ENCODE measurements around the gene GJD3.

DNA sequence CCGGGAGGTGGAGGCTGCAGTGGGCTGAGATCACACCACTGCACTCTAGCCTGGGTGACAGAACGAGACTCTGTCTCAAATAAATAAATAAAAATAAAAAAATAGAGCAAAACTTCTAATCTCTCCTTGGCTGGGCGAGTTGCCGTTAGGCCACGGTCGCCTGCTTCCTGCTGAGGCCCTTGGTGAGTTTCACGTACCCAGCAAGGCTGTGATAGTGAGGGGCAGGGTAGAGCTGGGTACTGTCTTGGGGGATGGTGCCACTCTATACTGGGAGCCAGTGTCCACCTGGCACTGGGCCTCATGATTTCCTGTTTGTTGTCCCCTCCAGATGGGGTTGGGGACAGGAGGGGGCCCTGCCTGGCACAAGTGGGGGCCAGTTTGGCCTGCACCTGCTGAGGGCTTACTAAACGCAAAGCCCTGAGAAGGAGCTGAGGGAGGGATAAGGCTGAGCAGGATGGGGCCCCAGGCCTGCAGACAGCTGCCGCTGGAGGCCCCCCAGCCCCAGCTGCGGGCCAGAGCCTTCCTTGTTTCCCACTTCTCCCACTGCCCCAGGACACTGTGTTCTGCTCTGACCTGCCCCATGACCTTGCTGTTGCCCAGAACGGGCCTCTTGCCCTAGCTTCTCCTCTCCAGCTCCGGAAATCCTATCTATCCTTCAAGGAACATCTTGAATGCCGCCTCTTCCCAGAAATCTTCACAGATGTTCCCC lies 25.4 kb downstream of the GJD3 start:
- TF ChIP-seq, protein P1, sequence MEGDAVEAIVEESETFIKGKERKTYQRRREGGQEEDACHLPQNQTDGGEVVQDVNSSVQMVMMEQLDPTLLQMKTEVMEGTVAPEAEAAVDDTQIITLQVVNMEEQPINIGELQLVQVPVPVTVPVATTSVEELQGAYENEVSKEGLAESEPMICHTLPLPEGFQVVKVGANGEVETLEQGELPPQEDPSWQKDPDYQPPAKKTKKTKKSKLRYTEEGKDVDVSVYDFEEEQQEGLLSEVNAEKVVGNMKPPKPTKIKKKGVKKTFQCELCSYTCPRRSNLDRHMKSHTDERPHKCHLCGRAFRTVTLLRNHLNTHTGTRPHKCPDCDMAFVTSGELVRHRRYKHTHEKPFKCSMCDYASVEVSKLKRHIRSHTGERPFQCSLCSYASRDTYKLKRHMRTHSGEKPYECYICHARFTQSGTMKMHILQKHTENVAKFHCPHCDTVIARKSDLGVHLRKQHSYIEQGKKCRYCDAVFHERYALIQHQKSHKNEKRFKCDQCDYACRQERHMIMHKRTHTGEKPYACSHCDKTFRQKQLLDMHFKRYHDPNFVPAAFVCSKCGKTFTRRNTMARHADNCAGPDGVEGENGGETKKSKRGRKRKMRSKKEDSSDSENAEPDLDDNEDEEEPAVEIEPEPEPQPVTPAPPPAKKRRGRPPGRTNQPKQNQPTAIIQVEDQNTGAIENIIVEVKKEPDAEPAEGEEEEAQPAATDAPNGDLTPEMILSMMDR (IDR thresholded peaks at IDR 0.05; ENCODE audit: low read length) = no peak
- TF ChIP-seq EZH2 (optimal IDR thresholded peaks at IDR 0.05; ENCODE audit: low read depth, low read length) (no peak), EZH2phosphoT487 (IDR thresholded peaks at IDR 0.05; ENCODE audit: low read length) (no peak)

Measured in MM.1S (cell line).